ENCODE results near the gene CHML.

Gene CHML

DNA sequence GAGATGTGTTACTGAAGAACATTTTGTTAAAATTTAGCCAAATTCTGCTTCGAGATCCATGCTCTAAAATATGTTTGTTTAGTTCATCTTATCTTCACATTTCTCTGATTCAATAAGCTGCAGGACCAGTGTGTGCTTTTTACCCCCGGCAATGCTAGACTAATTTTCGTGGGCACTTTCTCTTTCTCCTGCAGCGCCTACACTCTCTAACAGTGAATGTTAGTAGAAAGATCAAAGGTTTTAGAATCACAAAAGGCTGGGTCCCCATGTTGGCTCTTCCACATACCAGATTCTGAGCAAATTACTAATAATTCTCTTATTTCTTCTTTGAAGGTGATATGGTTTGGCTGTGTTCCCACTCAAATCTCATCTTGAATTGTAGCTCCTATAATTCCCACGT is 8.5 kb downstream of the CHML start:
- Histone ChIP-seq H3K9me2 (replicated peaks; ENCODE audit: insufficient read depth, low read length) (no peaks in the 10 kb centered on the region), H3K27ac (ENCODE audit: low read depth, low read length) (no peak overlapping the region), H3K4me3 (ENCODE audit: insufficient read depth, low read length, poor library complexity, severe bottlenecking) (no peak overlapping the region), H4K20me1 (ENCODE audit: low read depth, low read length) (no peaks in the 10 kb centered on the region), H3K27me3 (ENCODE audit: low read length) (no peaks in the 10 kb centered on the region), H3K79me2 (ENCODE audit: insufficient read depth, low read length) (no peaks in the 10 kb centered on the region), H3F3A (ENCODE audit: insufficient read depth) (peaks cover 6% of the 10 kb centered on the region; the same call in 1 of the 2 replicates), H3K4me2 (ENCODE audit: low read depth, low read length, poor library complexity, severe bottlenecking) (no peak overlapping the region), H3K9me3 (ENCODE audit: insufficient read depth, low read length) (no peaks in the 10 kb centered on the region), H3K9ac (ENCODE audit: low read length) (no peak overlapping the region), H2AFZ (ENCODE audit: low read depth, low read length, severe bottlenecking) (no peak overlapping the region), H3K36me3 (ENCODE audit: low read length) (no peaks in the 10 kb centered on the region)
- no peak for TF ChIP-seq CTCF (IDR thresholded peaks at IDR 0.05; ENCODE audit: insufficient read depth, low read length, poor library complexity, severe bottlenecking)
- TF ChIP-seq EZH2phosphoT487 (conservative IDR thresholded peaks at IDR 0.05; ENCODE audit: low read length), result no peak

- Histone ChIP-seq H3K27me3 (ENCODE audit: low read length) (no peaks in the 10 kb centered on the region), H3K9ac (ENCODE audit: low read length) (no peak overlapping the region), H4K20me1 (ENCODE audit: low read depth, low read length) (no peaks in the 10 kb centered on the region), H3K27ac (ENCODE audit: low read depth, low read length) (no peak overlapping the region), H3K4me3 (ENCODE audit: insufficient read depth, low read length, poor library complexity, severe bottlenecking) (no peak overlapping the region), H3F3A (ENCODE audit: insufficient read depth) (peaks cover 6% of the 10 kb centered on the region; the same call in 1 of the 2 replicates), H3K9me3 (ENCODE audit: insufficient read depth, low read length) (no peaks in the 10 kb centered on the region), H3K36me3 (ENCODE audit: low read length) (no peaks in the 10 kb centered on the region), H3K9me2 (replicated peaks; ENCODE audit: insufficient read depth, low read length) (no peaks in the 10 kb centered on the region), H3K4me2 (ENCODE audit: low read depth, low read length, poor library complexity, severe bottlenecking) (no peak overlapping the region), H2AFZ (ENCODE audit: low read depth, low read length, severe bottlenecking) (no peak overlapping the region), H3K79me2 (ENCODE audit: insufficient read depth, low read length) (no peaks in the 10 kb centered on the region)
- TF ChIP-seq CTCF (IDR thresholded peaks at IDR 0.05; ENCODE audit: insufficient read depth, low read length, poor library complexity, severe bottlenecking) (no peak), EZH2phosphoT487 (conservative IDR thresholded peaks at IDR 0.05; ENCODE audit: low read length) (no peak)
Observed at GRCh38 chr1:241630899-241631298, 9.3 kb downstream of the CHML start.

DNA sequence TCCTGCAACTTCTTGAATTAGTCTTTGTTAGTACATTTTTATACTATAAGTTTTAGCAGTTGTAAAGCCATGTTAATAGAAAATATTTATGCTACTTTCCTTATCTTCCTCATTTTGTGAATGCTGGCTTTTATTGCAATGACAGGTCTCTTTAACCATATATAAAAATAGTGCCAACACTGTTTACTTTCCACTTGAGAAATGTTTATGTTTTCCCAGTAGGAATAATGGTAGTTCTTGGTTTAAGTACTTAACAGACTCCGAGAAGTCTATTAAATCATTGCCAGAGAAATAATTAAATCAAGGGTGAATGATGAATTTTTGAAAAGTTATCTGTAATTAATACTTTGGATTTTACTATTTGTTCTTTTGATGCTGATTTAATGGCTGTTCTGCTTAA is 9.7 kb downstream of the CHML start:
- no peaks in the 10 kb centered on the region for H3K79me2 ChIP-seq (ENCODE audit: insufficient read depth, low read length)
- no peaks in the 10 kb centered on the region for H3K36me3 ChIP-seq (ENCODE audit: low read length)
- H3F3A ChIP-seq (ENCODE audit: insufficient read depth), result peaks cover 6% of the 10 kb centered on the region; the same call in 1 of the 2 replicates
- H3K9me3 ChIP-seq (ENCODE audit: insufficient read depth, low read length), result no peaks in the 10 kb centered on the region
- no peak overlapping the region for H3K4me2 ChIP-seq (ENCODE audit: low read depth, low read length, poor library complexity, severe bottlenecking)
- H3K27me3 ChIP-seq (ENCODE audit: low read length), result no peaks in the 10 kb centered on the region
- no peaks in the 10 kb centered on the region for H4K20me1 ChIP-seq (ENCODE audit: low read depth, low read length)
- no peak overlapping the region for H3K9ac ChIP-seq (ENCODE audit: low read length)
- H3K27ac ChIP-seq (ENCODE audit: low read depth, low read length), result no peak overlapping the region
- no peak for TF ChIP-seq CTCF (IDR thresholded peaks at IDR 0.05; ENCODE audit: insufficient read depth, low read length, poor library complexity, severe bottlenecking)
- no peak for TF ChIP-seq EZH2phosphoT487 (conservative IDR thresholded peaks at IDR 0.05; ENCODE audit: low read length)
- H3K4me3 ChIP-seq (ENCODE audit: insufficient read depth, low read length, poor library complexity, severe bottlenecking), result no peak overlapping the region
- H3K9me2 ChIP-seq (replicated peaks; ENCODE audit: insufficient read depth, low read length), result no peaks in the 10 kb centered on the region
- no peak overlapping the region for H2AFZ ChIP-seq (ENCODE audit: low read depth, low read length, severe bottlenecking)
